GM19455 (cell line): Measurements from ENCODE around the gene CCDC30.

Experiments
- ATAC-seq: cut with Tn5 transposase; IDR thresholded peaks from one replicate; pipeline ENCODE4 v1.9.1; 2021; ENCODE audit not compliant: unreplicated experiment

Gene CCDC30

GRCh38 chr1:42689912-42690311 lies 226.8 kb downstream of the CCDC30 start:
- no peak for ATAC-seq

GRCh38 chr1:42690477-42691156 lies 227.5 kb downstream of the CCDC30 start:
- ATAC-seq = no peak

GRCh38 chr1:42691157-42691498 lies 228.0 kb downstream of the CCDC30 start:
- no peak for ATAC-seq

- no peak for ATAC-seq
Observed at GRCh38 chr1:42692461-42692860, 229.4 kb downstream of the CCDC30 start.

DNA sequence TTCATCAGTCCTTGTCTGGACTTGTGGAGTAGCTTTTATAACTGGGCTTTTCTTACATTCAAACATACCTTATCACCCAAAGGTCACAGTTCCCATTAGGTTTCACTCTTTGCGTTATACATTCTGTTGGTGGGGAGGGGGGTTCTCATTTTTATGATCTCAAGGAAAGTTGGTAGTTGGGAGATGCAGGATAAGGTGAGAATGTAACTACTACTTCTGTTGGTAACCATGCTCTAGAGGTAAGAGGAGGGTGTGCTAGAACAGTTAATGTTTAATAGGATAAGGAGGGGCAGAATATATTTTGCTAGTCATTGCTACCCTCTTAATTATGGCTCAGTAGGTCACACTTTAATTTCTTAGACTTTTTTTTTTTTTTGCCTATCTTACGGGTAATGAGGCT lies 229.8 kb downstream of the CCDC30 start:
- no peak for ATAC-seq

DNA sequence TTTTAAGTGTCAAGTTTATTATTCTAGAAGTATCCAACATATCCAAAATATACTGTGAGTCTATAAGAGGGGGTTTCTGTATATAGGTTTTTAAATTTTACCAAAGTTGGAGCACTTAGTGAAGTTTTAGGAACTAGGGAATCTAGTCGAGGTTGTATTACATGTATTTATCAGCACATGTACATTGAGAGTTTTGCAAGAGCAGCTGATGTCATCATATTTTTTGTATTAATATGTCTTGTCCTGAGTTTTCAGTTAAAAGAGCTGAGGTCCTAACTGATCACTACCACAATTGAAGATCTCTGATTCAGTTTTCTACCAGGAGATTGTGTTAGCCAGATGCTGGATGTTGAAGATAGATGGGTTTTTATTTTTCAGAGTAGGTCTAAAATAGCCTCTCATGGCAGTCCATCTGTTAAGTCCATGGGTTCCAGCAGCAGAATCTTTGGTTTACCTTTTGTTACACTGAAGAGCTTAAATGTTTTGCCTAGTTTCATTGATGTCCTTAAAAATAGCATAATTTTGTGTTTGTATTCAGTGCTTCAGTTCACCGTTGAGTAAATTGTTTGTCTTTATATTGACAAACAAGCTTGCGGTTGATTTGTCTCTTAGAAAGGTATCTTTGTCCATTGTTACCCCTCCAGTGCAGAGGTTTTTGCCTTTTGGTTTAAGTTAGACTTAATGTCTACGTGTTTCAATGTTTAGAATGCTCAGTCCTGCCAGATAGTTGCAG lies 235.2 kb downstream of the CCDC30 start:
- no peak for ATAC-seq

GRCh38 chr1:42700006-42700405 lies 236.9 kb downstream of the CCDC30 start:
- no peak for ATAC-seq

GRCh38 chr1:42703888-42704464 lies 240.9 kb downstream of the CCDC30 start:
- ATAC-seq = no peak
